Progenitor cell of endocrine pancreas (in vitro differentiated cells): ENCODE measurements around the gene RAB15. TPM values are rescaled to one million over a fixed set of nuclear protein-coding genes. Genes with fewer than 3 reads are reported as not detected.

Experiments used
- DNase-seq: peaks from one replicate; pipeline ENCODE4 v3.0.0; 2021; ENCODE audit warnings: low spot score; ENCODE audit not compliant: unreplicated experiment
- H3K27ac Mint-ChIP-seq: 2 replicates; pipeline ENCODE4 v1.8.0; 2021; ENCODE audit warnings: mild to moderate bottlenecking, moderate library complexity, mixed read lengths
- H3K27me3 Mint-ChIP-seq: 2 replicates; pipeline ENCODE4 v1.8.0; 2021; ENCODE audit warnings: mixed read lengths
- H3K36me3 Mint-ChIP-seq: 2 replicates; pipeline ENCODE4 v1.8.0; 2022; ENCODE audit warnings: mixed read lengths; ENCODE audit not compliant: insufficient read depth
- H3K4me1 Mint-ChIP-seq: 2 replicates; pipeline ENCODE4 v1.8.0; 2021; ENCODE audit warnings: low read depth, mixed read lengths
- H3K4me3 Mint-ChIP-seq: 2 replicates; pipeline ENCODE4 v1.8.0; 2021; ENCODE audit warnings: low read depth, mild to moderate bottlenecking, moderate library complexity, mixed read lengths
- H3K9me3 Mint-ChIP-seq: 2 replicates; pipeline ENCODE4 v1.8.0; 2021; ENCODE audit warnings: low read depth, mixed read lengths
- CTCF ChIP-seq: fragments of 200-600 bp; sonication (generic); IDR thresholded peaks from one replicate; pipeline ENCODE4 v1.5.0; 2021; ENCODE audit warnings: antibody characterized with exemption, mild to moderate bottlenecking; ENCODE audit not compliant: unreplicated experiment
- total RNA-seq: library from RNA; stranded (reverse); gene quantifications from 2 replicates; pipeline ENCODE4 v1.2.1, GENCODE V29; 2021

The RAB15 gene
- total RNA-seq, 1 donor from 2014 or later: 27.6 TPM

- DNase-seq: no peak
- Mint-ChIP-seq H3K36me3 (peaks cover 5% of the 10 kb centered on the region), H3K27me3 (no peaks in the 10 kb centered on the region), H3K4me3 (no peak overlapping the region), H3K27ac (no peak overlapping the region), H3K4me1 (no peaks in the 10 kb centered on the region), H3K9me3 (no peaks in the 10 kb centered on the region)
- TF ChIP-seq CTCF: no peak
Measured at GRCh38 chr14:64923015-64923414, 49.1 kb downstream of the RAB15 start.

GRCh38 chr14:64920465-64920864 lies 51.7 kb downstream of the RAB15 start:
- H3K4me1 Mint-ChIP-seq: peaks cover 2% of the 10 kb centered on the region
- H3K36me3 Mint-ChIP-seq: peaks cover 4% of the 10 kb centered on the region
- no peak for DNase-seq
- H3K4me3 Mint-ChIP-seq: no peak overlapping the region
- H3K9me3 Mint-ChIP-seq: no peaks in the 10 kb centered on the region
- peak overlapping the region; percentile 18 for H3K27ac Mint-ChIP-seq
- no peaks in the 10 kb centered on the region for H3K27me3 Mint-ChIP-seq
- no peak for TF ChIP-seq CTCF

- H3K4me1 Mint-ChIP-seq: peaks cover 8% of the 10 kb centered on the region
- no peak for DNase-seq
- no peak overlapping the region for H3K4me3 Mint-ChIP-seq
- no peaks in the 10 kb centered on the region for H3K9me3 Mint-ChIP-seq
- no peaks in the 10 kb centered on the region for H3K27me3 Mint-ChIP-seq
- TF ChIP-seq CTCF: no peak
- H3K27ac Mint-ChIP-seq: no peak overlapping the region
- H3K36me3 Mint-ChIP-seq: peaks cover 4% of the 10 kb centered on the region
Measured at GRCh38 chr14:64919618-64920017, 52.5 kb downstream of the RAB15 start.

DNA sequence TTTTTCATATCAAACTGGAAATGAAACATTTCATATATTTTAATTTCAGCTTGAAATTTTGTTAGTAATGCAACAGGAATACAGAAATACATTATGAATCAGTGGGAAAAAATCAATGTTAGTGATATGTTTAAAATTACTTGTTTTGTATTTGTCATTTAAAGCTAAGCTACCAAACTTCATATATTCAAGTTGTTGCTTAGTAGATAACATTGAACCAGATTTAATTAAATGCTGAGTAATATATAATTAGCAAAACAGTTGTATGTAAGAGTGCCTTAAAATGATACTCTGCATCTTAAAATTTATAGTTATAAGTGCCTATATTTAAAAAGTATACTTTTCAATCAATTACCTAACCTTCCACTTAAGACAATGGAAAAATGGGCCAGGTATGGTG lies 52.9 kb downstream of the RAB15 start:
- Mint-ChIP-seq H3K4me3 (no peak overlapping the region), H3K4me1 (peaks cover 8% of the 10 kb centered on the region), H3K9me3 (no peaks in the 10 kb centered on the region), H3K27ac (no peak overlapping the region), H3K27me3 (no peaks in the 10 kb centered on the region), H3K36me3 (peaks cover 4% of the 10 kb centered on the region)
- no peak for DNase-seq
- TF ChIP-seq CTCF: no peak

GRCh38 chr14:64918216-64918615 lies 53.9 kb downstream of the RAB15 start:
- TF ChIP-seq CTCF: no peak
- Mint-ChIP-seq H3K27ac (no peak overlapping the region), H3K4me3 (no peak overlapping the region), H3K27me3 (no peaks in the 10 kb centered on the region), H3K9me3 (no peaks in the 10 kb centered on the region), H3K36me3 (peaks cover 4% of the 10 kb centered on the region), H3K4me1 (peaks cover 11% of the 10 kb centered on the region)
- DNase-seq: no peak
